T-helper 1 cell treated with Interleukin-12 subunit alpha and Interleukin-12 subunit beta and Interleukin-4 antibody, amounts not matched to agents 30 ng/mL and 1 ng/mL, for 36 hours (primary cell): ENCODE results near the gene CIDEA. TPM values are rescaled to one million over a fixed set of nuclear protein-coding genes. Genes with fewer than 3 reads are reported as not detected.

Experiments used
- intact Hi-C: fragments of 100-400 bp; cut with micrococcal nuclease; formaldehyde crosslinking; loops from one replicate; pipeline ENCODE4 v1.15.1; 2024
- total RNA-seq: library from RNA; stranded (reverse); gene quantifications from 2 replicates; pipeline ENCODE4 v1.2.3, GENCODE V29; 2022

The CIDEA gene
- total RNA-seq, 1 donor from 2014 or later, result not detected

DNA sequence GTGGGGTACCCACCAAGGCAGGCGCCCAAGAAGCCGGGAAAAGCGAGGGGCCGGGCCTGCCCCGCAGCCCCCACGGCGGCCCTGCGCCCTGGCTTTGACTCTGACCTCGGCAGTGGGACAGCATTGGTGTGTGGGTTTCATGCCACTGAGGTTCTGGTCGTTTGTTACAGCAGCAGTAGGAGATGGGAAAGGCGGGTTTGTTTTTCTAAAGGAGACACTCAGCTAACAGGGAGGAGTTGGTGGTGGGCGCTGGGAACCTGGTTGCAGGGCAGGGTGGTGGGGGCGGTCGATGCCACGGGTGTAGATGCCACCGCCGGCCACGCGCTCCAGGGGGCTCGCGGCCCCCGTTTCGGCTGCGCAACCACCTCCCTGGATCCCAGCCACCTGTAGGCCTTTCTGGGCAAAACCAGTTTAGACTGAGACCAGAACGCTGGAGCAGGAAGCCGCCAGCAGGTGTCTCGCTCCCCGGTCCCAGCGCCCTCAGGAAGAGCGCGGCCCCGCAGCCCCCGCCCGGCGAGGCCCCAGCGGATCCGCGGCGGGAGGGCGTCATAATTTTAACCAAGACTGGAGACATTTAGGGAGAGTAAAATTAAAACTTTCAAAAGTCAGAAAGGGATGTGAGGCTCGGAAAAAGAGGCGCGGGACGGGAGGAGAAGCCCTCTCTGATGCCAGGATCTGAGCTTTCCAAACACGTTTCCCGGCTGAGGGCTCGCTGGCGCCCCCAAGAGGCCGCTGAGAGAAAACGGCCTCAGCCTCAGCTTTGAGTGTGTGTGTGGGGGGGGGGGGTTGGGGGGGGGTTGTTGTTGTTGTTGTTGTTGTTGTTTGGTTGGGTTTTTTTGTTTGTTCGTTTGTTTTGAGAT lies 17.4 kb downstream of the CIDEA start:
- intact Hi-C loops, result loop anchor here (2.0 kb wide), 1 partner anchor 387 kb away; the partner anchor contains the start of gene SPIRE1

DNA sequence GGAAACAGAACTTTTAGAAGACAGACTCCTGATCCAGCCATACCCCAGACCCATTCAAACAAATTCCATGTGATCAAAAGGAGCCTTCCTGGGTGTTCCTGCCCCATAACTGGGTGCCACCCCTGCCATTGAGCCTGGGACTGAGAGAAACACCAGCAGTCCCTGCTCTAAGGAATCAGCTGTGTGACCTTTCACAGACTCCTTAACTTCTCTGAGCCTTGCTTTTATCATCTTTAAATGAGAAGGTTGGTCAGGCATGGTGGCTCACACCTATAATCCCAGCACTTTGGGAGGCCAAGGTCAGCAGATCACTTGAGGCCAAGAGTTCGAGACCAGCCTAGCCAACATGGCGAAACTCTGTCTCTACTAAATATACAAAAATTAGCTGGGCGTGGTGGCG lies 20.6 kb downstream of the CIDEA start:
- intact Hi-C loops, result no loop called here

DNA sequence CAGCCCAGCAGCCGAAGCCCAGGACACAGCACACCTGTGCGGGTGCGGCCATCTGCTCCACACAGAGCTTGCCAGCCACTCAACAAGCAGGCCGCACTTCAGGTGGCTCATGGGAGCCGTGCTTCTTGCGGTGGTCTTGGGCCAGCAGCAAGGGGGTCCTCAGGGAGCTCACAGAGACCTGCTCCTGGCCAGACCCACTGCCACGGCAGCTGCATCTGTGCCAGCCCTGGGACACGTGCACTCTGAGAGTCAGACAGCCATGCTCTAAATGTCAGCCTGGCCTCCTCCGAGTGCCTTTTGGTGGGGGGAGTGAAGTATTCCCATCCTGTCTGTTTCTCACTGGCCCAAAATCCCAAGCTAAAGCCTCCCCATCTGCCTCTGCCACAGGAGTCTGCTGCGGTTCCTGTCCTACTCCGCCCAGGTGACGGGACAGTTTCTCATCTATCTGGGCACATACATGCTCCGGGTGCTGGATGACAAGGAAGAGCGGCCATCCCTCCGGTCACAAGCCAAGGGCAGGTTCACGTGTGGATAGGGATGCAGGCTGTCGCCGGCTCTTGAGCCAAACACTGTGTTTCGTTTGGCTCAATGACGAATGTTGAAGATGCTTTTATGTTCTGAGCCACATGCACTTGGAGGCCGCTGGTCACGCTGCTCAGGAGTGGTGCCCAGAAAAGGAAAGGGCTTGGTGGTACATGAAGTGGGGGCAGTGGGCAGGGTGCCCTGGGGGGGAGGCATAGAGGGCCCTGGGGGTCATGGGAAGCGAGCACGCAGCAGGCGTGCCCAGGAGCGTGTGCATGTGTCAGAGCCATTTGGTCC lies 22.8 kb downstream of the CIDEA start:
- intact Hi-C loops, result no loop called here

- intact Hi-C loops, result no loop called here
Observed at GRCh38 chr18:12278215-12278671, 24.1 kb downstream of the CIDEA start.

DNA sequence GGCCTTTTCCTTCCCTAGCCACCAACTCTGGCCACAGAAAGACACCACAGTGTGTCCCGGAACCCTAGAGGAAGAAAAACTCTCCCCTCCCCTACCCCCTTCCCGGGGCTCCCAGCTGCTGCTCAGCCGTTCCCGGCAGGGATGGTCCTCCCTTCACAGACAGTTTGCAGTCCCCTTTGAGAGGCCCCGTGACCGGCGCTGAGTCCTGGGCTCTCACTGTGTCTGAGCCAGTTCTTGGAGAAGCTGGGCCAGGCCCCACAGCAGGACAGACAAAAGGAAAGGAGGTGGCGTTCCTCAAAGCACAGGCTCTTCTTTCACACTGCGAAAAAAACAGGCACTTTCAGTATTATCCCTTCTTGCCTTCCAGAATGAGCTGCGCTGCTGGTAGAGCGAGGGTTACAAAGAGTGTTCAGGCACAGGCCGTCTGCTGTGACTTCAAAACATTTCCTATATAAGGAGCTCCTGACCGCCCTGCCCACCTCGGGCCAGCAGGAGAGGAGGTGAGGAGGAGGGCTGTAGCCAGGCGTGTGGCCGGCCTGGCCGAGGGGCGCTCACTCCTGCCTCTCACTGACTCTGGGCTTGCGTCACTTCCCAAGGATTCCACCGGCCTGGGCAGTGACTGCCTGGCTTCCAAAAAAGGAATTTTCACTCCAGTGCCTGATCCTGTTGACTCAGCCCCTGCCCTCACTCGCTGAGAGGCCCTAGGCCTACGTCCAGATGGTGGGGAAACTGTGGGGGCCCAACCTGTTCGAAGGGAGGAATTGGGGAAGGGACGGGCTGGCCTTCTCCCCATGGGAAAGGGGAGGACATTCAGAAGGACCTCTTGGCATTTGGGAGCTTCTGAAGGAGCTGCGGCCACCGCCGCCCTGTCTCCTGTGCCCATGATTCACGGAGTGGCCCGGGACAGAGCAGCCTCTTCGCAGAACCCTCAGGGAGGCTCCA lies 24.9 kb downstream of the CIDEA start:
- intact Hi-C loops, result no loop called here

- intact Hi-C loops, result no loop called here
Observed at GRCh38 chr18:12279781-12280531, 25.8 kb downstream of the CIDEA start.

DNA sequence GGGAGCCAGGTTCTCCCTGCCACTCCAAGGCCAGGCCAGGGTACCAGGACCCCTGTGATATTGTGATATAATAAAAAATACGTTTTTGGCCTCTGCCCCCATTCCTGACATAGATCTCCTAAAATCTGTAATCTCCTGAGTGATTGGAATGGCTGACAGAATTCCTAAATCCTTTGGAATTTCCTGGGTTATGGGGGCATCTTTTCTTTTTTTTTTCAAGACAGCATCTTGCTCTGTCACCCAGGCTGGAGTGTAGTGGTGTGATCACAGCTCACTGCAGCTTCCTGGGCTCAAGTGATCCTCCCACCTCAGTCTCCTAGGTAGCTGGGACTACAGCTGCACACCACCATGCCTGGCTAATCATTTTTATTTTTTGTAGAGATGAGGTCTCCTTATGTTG lies 27.7 kb downstream of the CIDEA start:
- intact Hi-C loops, result no loop called here

- intact Hi-C loops, result no loop called here
Observed at GRCh38 chr18:12282442-12283039, 28.4 kb downstream of the CIDEA start.

DNA sequence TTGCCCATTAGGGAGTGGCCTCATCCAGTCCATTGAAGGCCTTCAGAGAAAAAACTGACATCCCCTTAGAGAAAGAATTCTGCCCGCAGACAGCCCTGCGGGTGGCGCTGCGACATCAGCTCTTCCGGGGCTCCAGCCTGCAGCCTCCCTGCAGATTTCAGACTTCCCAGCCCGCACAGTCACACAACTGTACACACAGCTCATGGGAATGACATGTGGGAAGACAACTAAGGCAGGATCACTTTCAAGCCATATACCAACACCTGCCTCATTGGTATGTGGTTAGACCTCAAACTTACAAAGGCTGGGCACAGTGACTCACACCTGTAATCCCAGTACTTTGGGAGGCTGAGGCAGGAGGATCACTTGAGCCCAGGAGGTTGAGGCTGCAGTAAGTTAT lies 29.1 kb downstream of the CIDEA start:
- intact Hi-C loops, result no loop called here

GRCh38 chr18:12283666-12284065 lies 29.5 kb downstream of the CIDEA start:
- intact Hi-C loops, result no loop called here

GRCh38 chr18:12287131-12287681 lies 33.0 kb downstream of the CIDEA start:
- intact Hi-C loops, result no loop called here

- intact Hi-C loops, result no loop called here
Observed at GRCh38 chr18:12287684-12288402, 33.7 kb downstream of the CIDEA start.

DNA sequence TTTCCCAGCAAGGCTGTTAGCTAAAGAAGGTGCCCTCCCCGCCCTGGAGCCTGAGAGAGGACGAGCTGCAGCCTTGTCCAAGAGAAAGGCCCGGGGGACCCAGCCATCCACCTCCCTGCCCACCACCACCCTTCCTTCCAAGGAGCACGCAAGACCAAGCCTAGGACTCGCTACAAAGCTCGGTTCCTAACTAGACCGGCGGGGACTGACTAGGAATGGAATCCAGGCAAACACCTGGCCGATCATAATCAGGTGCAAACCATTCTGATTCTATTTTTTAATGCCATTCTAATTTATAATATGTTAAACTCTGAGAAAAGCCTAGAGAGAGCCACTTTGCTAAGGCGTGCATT lies 34.2 kb downstream of the CIDEA start:
- intact Hi-C loops, result no loop called here

DNA sequence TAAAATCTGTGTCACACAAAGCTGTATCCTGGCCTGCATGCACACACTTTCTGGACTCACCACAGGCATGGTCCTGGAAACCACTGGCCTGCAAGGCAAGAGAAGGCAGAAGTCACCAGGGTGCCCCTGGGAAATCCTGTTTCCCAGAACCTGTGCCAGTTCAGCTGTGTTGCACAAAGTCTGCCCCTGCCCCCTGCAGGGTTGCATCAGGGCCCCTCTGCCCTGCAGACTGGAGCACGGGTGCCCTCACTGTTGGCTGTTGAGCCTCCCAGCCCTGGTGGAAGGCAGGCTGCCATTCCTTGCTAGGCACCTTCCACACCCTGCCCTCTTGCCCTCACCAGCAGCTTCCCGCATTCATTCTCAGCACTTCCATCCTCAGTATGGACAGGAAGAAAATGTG lies 35.9 kb downstream of the CIDEA start:
- intact Hi-C loops, result no loop called here

- intact Hi-C loops, result no loop called here
Observed at GRCh38 chr18:12291161-12291560, 37.0 kb downstream of the CIDEA start.

GRCh38 chr18:12291690-12292089 lies 37.5 kb downstream of the CIDEA start:
- intact Hi-C loops, result no loop called here

DNA sequence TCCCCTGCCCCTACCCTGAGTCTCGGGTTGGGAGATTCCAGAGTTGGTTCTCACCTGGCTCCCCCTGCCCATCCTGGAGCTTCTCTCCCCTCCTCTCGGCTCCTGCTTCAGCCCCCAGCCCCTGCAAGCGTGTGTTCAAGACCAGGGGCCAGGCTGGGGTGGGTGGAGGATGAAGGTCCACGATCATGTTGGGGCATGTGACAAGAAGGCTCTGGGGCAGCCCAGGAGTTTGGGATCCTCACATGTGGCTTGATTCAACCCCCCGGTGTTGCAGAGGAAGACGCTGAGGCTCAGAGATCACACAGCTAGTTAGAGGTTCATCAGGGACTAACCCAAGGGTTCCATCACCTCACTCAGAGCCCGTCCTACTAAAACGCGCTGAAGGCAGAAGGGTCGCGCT lies 39.7 kb downstream of the CIDEA start:
- intact Hi-C loops, result no loop called here

DNA sequence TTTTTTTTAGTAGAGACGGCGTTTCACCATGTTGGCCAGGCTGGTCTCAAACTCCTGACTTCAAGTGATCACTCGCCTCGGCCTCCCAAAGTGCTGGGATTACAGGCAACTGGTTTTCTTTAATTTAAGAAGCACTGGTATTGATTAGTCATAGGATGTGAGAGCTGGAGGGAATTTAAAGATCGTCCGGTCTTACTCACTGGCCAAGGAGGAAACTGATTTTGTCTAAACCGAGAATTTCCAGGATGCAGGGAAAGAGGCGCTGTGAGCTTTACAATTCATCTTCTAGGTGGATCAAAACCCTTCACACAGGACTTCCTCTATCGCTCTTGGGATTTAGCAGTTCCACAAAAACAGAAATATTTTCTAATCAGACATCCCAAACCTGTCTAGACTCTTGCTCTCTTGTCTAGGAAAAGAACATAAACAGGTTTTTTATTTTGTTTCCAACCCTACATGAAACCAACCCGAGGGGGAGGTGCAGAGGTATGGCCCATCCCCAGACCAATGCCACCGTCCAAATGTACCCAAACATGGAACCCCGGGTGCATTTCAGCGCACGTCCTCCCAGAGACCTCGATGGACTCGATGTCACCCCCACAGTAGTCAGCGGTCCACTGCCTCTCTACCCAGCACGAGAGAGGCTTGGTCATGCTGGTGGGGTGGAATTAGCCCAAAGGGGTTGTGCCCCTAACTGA lies 41.4 kb downstream of the CIDEA start:
- intact Hi-C loops, result no loop called here

- intact Hi-C loops, result no loop called here
Observed at GRCh38 chr18:12296087-12296403, 41.9 kb downstream of the CIDEA start.
